Measurements from ENCODE around the gene PRR33.

DNA sequence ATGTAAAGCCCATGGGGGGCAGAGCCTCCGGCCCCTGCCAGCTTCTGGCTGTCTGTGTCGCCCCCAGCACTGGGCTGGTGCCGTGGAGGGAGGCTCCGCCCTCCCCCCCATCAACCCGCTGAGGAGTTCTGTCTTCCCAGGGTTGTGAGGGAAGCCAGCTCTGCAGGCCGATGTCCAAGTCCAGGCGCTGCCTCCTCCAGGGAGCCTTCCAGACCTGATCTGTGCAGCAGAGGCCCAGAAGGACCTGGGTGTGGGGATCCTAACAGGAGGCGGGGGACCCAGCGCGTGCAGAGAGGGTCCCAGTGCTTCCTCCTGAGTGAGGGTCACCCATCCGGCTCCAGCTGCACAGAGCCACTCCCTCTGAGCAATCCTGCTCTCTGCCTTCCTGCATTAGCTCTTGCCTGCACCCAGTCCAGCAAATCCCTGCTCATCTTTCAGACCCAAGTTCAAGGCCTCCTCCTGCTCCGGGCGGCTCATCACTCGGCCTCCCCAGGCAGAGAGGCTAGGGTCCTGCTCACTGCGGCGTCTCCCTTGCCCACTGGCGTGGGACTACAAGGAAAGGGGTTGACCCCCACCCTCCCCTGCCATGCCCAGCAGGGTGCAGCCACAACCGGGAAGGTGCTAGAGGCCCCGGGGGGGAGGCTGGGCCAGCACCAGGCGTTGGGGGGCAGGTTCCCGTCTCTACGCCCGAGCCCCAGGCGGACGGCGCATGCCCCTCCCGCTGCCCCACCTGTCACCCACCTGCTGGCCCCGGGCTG lies 16.4 kb downstream of the PRR33 start:
- TF ChIP-seq, protein P1, sequence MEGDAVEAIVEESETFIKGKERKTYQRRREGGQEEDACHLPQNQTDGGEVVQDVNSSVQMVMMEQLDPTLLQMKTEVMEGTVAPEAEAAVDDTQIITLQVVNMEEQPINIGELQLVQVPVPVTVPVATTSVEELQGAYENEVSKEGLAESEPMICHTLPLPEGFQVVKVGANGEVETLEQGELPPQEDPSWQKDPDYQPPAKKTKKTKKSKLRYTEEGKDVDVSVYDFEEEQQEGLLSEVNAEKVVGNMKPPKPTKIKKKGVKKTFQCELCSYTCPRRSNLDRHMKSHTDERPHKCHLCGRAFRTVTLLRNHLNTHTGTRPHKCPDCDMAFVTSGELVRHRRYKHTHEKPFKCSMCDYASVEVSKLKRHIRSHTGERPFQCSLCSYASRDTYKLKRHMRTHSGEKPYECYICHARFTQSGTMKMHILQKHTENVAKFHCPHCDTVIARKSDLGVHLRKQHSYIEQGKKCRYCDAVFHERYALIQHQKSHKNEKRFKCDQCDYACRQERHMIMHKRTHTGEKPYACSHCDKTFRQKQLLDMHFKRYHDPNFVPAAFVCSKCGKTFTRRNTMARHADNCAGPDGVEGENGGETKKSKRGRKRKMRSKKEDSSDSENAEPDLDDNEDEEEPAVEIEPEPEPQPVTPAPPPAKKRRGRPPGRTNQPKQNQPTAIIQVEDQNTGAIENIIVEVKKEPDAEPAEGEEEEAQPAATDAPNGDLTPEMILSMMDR (IDR thresholded peaks at IDR 0.05), result no peak
- no peak for TF ChIP-seq POLR2AphosphoS5 (IDR thresholded peaks at IDR 0.05; ENCODE audit: low read depth, low read length)
- TF ChIP-seq, protein P2, sequence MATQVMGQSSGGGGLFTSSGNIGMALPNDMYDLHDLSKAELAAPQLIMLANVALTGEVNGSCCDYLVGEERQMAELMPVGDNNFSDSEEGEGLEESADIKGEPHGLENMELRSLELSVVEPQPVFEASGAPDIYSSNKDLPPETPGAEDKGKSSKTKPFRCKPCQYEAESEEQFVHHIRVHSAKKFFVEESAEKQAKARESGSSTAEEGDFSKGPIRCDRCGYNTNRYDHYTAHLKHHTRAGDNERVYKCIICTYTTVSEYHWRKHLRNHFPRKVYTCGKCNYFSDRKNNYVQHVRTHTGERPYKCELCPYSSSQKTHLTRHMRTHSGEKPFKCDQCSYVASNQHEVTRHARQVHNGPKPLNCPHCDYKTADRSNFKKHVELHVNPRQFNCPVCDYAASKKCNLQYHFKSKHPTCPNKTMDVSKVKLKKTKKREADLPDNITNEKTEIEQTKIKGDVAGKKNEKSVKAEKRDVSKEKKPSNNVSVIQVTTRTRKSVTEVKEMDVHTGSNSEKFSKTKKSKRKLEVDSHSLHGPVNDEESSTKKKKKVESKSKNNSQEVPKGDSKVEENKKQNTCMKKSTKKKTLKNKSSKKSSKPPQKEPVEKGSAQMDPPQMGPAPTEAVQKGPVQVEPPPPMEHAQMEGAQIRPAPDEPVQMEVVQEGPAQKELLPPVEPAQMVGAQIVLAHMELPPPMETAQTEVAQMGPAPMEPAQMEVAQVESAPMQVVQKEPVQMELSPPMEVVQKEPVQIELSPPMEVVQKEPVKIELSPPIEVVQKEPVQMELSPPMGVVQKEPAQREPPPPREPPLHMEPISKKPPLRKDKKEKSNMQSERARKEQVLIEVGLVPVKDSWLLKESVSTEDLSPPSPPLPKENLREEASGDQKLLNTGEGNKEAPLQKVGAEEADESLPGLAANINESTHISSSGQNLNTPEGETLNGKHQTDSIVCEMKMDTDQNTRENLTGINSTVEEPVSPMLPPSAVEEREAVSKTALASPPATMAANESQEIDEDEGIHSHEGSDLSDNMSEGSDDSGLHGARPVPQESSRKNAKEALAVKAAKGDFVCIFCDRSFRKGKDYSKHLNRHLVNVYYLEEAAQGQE (IDR thresholded peaks at IDR 0.05; ENCODE audit: insufficient read depth in 1 of 2, low read depth in 2 of 2, low read length in 1 of 2), result no peak

Data from Panc1 (cell line).